Measurements from ENCODE around the gene C1orf216. TPM values are rescaled to one million over a fixed set of nuclear protein-coding genes. Genes with fewer than 3 reads are reported as not detected.

Gene C1orf216, protein sequence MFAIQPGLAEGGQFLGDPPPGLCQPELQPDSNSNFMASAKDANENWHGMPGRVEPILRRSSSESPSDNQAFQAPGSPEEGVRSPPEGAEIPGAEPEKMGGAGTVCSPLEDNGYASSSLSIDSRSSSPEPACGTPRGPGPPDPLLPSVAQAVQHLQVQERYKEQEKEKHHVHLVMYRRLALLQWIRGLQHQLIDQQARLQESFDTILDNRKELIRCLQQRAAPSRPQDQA
- total RNA-seq (ENCODE audit: low replicate concordance), result 3.3 and 10.0 TPM in 2 replicates
- long read RNA-seq, partial matches to known transcripts, result 0 of 8 reads
- long read RNA-seq, other reads (novel, unspliced or antisense), result 6 of 8 reads

DNA sequence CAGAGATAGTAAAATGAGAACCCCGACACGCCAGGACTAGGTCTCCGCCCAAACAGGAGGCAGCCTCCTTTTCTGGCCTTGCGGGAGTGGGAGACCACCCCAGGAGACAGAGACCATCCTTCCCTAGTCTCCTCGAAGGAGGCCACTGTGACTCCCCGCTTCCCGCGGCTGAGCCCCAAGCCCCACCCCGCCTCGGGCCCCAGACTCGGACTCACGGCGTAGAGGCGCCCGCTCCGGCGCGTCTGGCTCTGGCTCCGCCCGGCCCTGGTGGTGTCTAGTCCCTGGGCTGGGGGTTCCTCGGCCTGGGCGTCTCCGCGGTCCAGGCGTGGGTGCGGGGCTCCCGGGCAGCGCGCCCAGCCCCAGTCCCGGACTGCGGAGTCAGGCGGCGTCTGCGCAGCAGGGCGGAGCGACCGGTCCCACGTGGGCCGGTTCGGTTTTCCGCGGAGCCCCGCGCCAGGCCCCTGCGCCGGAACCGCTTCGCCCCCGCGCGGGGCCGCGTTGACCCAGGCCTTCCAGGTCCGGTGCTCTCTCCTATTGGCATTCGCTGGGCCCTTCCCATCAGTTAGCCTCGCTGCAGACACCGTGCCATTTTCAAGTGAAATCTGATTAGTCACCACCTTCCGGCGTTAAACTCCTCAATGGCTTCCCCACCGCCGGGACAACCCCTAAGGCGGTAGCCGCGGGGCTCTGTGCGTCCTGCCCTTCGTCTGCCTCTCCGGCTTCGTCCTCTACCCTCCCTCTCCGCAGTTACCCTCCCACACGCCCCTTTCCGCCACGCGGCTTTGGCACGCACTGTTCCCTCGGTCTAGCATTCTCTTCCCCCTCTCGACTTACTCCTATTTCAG, at the start of gene C1orf216:
TSS of gene C1orf216 (minus strand) at position 393 of the 845 bp plus-strand sequence. CDS start 2,563 bp downstream, outside the sequence.
- H3K9me3 Mint-ChIP-seq, result no peaks in the 10 kb centered on the region
- DNase-seq (ENCODE audit: extremely low spot score, unreplicated experiment), result peak; percentile 77
- TF ChIP-seq, protein P1, sequence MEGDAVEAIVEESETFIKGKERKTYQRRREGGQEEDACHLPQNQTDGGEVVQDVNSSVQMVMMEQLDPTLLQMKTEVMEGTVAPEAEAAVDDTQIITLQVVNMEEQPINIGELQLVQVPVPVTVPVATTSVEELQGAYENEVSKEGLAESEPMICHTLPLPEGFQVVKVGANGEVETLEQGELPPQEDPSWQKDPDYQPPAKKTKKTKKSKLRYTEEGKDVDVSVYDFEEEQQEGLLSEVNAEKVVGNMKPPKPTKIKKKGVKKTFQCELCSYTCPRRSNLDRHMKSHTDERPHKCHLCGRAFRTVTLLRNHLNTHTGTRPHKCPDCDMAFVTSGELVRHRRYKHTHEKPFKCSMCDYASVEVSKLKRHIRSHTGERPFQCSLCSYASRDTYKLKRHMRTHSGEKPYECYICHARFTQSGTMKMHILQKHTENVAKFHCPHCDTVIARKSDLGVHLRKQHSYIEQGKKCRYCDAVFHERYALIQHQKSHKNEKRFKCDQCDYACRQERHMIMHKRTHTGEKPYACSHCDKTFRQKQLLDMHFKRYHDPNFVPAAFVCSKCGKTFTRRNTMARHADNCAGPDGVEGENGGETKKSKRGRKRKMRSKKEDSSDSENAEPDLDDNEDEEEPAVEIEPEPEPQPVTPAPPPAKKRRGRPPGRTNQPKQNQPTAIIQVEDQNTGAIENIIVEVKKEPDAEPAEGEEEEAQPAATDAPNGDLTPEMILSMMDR (conservative IDR thresholded peaks at IDR 0.05), result no peak
- H3K4me3 Mint-ChIP-seq, result peak within 1 kb of the TSS; percentile 91
- peak within 1 kb of the TSS; percentile 82 for H3K27ac Mint-ChIP-seq
- H3K4me1 Mint-ChIP-seq (ENCODE audit: unreplicated experiment), result peaks cover 23% of the 10 kb centered on the region
- H3K27me3 Mint-ChIP-seq, result peaks cover 5% of the 10 kb centered on the region
- peaks cover 4% of the 10 kb centered on the region for H3K36me3 Mint-ChIP-seq

DNA sequence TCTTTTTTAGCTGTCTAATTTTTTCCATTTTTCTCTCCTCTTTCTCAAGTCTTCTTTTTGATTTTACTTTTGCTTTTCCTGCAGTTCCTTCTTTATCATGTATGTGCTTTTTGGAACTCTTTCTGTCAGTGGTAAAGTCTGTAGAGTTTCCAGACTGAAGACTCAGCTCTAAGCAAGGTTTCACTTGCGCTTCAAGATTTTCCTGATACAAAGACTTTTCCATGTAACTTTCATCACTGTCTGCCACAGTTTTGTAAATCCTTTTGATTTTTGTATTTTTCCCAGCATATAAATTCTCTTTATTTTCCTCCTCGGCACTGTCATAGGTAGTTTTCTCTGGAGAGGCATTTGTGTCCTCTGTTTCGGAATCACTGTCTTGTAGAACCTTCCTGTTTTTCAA, 45.6 kb upstream of the C1orf216 start:
- Mint-ChIP-seq H3K27ac (no peak overlapping the region), H3K4me1 (ENCODE audit: unreplicated experiment) (peaks cover 6% of the 10 kb centered on the region), H3K27me3 (no peaks in the 10 kb centered on the region), H3K4me3 (no peak overlapping the region), H3K9me3 (no peaks in the 10 kb centered on the region), H3K36me3 (peaks cover 8% of the 10 kb centered on the region)
- DNase-seq (ENCODE audit: extremely low spot score, unreplicated experiment), result no peak
- TF ChIP-seq, protein P1 (conservative IDR thresholded peaks at IDR 0.05), result no peak

DNA sequence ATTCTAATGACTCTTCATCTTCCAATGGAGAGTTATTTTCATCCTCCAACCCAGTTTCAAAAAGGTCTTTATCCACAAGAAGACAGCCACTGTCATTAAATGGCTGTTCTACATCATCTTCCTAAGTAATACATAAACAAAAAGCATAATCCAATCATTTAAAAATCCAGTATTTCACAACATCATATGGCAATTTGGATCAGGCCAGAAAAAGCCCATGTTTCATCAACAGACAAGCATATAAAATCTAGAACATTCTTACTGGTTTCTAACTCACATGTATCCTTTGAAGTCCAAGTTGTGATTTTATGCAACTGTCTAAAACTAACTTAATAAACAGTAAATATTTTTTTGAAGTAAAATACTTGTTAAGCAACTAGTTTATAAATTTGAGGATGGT, 44.5 kb upstream of the C1orf216 start:
- no peak overlapping the region for H3K27ac Mint-ChIP-seq
- no peaks in the 10 kb centered on the region for H3K27me3 Mint-ChIP-seq
- no peaks in the 10 kb centered on the region for H3K9me3 Mint-ChIP-seq
- H3K4me1 Mint-ChIP-seq (ENCODE audit: unreplicated experiment), result no peaks in the 10 kb centered on the region
- no peak overlapping the region for H3K4me3 Mint-ChIP-seq
- no peak for DNase-seq (ENCODE audit: extremely low spot score, unreplicated experiment)
- TF ChIP-seq, protein P1 (conservative IDR thresholded peaks at IDR 0.05), result no peak
- peaks cover 11% of the 10 kb centered on the region for H3K36me3 Mint-ChIP-seq

DNA sequence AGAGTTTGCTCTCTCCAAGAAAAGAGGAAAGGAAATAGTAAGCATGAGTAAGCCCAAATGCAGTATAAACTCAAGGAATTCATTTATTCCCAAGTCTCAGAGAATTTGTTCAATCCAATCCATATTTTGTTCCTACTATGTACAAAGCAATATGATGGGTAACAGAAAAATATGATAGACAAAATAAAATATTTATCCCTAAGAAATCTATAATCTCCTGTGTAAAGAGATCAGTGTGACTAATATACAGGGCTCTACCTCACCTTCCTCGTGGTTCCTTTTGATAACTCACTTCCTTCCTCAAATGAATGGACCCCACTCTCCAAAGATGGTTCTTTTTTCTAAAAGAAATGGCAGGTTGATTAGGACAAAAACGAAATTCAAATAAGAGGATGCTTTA, 43.5 kb upstream of the C1orf216 start:
- no peak for DNase-seq (ENCODE audit: extremely low spot score, unreplicated experiment)
- Mint-ChIP-seq H3K9me3 (no peaks in the 10 kb centered on the region), H3K4me1 (ENCODE audit: unreplicated experiment) (no peaks in the 10 kb centered on the region), H3K27me3 (no peaks in the 10 kb centered on the region), H3K27ac (no peak overlapping the region), H3K4me3 (no peak overlapping the region), H3K36me3 (peaks cover 15% of the 10 kb centered on the region)
- TF ChIP-seq, protein P1 (conservative IDR thresholded peaks at IDR 0.05), result no peak

DNA sequence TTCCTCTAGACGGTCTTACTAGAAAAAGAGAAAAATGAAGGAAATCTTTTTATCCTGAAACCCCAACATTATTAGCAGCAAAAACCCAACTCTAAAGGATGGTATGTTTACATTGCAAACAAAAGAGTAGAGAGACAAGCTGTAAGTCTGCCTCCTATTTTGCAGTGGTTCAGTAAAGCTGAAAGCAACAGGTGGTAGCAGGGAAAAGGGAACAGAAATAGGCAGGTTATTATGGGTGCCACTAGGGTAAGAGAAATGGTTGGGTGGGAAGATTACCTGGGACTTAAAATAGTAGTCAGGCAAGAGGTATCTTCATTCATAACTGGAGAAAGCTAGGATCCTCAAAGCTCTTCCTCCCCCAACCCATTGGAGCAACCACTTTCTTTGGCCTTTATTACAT, 37.4 kb upstream of the C1orf216 start:
- no peaks in the 10 kb centered on the region for H3K27me3 Mint-ChIP-seq
- H3K9me3 Mint-ChIP-seq, result no peaks in the 10 kb centered on the region
- peaks cover 18% of the 10 kb centered on the region for H3K36me3 Mint-ChIP-seq
- DNase-seq (ENCODE audit: extremely low spot score, unreplicated experiment), result no peak
- TF ChIP-seq, protein P1 (conservative IDR thresholded peaks at IDR 0.05), result no peak
- no peak overlapping the region for H3K27ac Mint-ChIP-seq
- H3K4me3 Mint-ChIP-seq, result no peak overlapping the region
- no peaks in the 10 kb centered on the region for H3K4me1 Mint-ChIP-seq (ENCODE audit: unreplicated experiment)
